Activated T-cell treated with anti-CD3 and anti-CD28 coated beads, Interleukin-2, amount 50 U/mL, for 48 hours (primary cell): ENCODE data around the gene MAPK4.
"Not testable (repeated sequence)": the region's sequence is repeated elsewhere in the genome, so short reads cannot be mapped to it uniquely, and the experiment has no call there.

Experiments
- DNase-seq, 2 experiments: peaks; one replicate each; pipeline ENCODE4 v3.0.0-alpha.2; 2020

MAPK4 gene

GRCh38 chr18:50689578-50689977 is 129.7 kb downstream of the MAPK4 start:
- no peak for DNase-seq

- no peak for DNase-seq
Measured at GRCh38 chr18:50694147-50694546, 134.3 kb downstream of the MAPK4 start.

GRCh38 chr18:50695431-50696176 is 135.7 kb downstream of the MAPK4 start:
- DNase-seq = no peak

GRCh38 chr18:50696436-50696835 is 136.5 kb downstream of the MAPK4 start:
- no peak for DNase-seq

GRCh38 chr18:50696929-50697328 is 137.0 kb downstream of the MAPK4 start:
- no peak for DNase-seq

- DNase-seq = no peak
Measured at GRCh38 chr18:50697509-50697908, 137.6 kb downstream of the MAPK4 start.

GRCh38 chr18:50700245-50701165 is 140.6 kb downstream of the MAPK4 start:
- no peak for DNase-seq

- DNase-seq = no peak
Measured at GRCh38 chr18:50704357-50704940, 144.6 kb downstream of the MAPK4 start.

- no peak for DNase-seq
Measured at GRCh38 chr18:50706199-50706598, 146.3 kb downstream of the MAPK4 start.

- DNase-seq = no peak
Measured at GRCh38 chr18:50706651-50707050, 146.8 kb downstream of the MAPK4 start.

- not testable (repeated sequence) for DNase-seq
Measured at GRCh38 chr18:50707297-50707696, 147.4 kb downstream of the MAPK4 start.

- no peak for DNase-seq
Measured at GRCh38 chr18:50707855-50708469, 148.1 kb downstream of the MAPK4 start.

GRCh38 chr18:50709193-50709592 is 149.3 kb downstream of the MAPK4 start:
- no peak for DNase-seq

GRCh38 chr18:50711386-50711785 is 151.5 kb downstream of the MAPK4 start:
- no peak for DNase-seq

- no peak for DNase-seq
Measured at GRCh38 chr18:50715919-50716318, 156.0 kb downstream of the MAPK4 start.

GRCh38 chr18:50716902-50717301 is 157.0 kb downstream of the MAPK4 start:
- no peak for DNase-seq

GRCh38 chr18:50717563-50717962 is 157.7 kb downstream of the MAPK4 start:
- no peak for DNase-seq

- DNase-seq = no peak
Measured at GRCh38 chr18:50719471-50720324, 159.8 kb downstream of the MAPK4 start.

- no peak for DNase-seq
Measured at GRCh38 chr18:50720325-50720674, 160.4 kb downstream of the MAPK4 start.

GRCh38 chr18:50721006-50721405 is 161.1 kb downstream of the MAPK4 start:
- DNase-seq = no peak

GRCh38 chr18:50721451-50722120 is 161.7 kb downstream of the MAPK4 start:
- DNase-seq = no peak

- no peak for DNase-seq
Measured at GRCh38 chr18:50722311-50722710, 162.4 kb downstream of the MAPK4 start.
